ENCODE measurements around the gene DUSP9.

The DUSP9 gene

GRCh38 chrX:153648358-153649177 lies 1.6 kb downstream of the DUSP9 start:
- no peak for DNase-seq (ENCODE audit: low read depth, low spot score)

GRCh38 chrX:153649178-153649914 lies 2.3 kb downstream of the DUSP9 start:
- DNase-seq (ENCODE audit: low read depth, low spot score) = no peak

- DNase-seq (ENCODE audit: low read depth, low spot score) = no peak
These were observed 3.1 kb downstream of the DUSP9 start for GRCh38 chrX:153649915-153650782.

DNA sequence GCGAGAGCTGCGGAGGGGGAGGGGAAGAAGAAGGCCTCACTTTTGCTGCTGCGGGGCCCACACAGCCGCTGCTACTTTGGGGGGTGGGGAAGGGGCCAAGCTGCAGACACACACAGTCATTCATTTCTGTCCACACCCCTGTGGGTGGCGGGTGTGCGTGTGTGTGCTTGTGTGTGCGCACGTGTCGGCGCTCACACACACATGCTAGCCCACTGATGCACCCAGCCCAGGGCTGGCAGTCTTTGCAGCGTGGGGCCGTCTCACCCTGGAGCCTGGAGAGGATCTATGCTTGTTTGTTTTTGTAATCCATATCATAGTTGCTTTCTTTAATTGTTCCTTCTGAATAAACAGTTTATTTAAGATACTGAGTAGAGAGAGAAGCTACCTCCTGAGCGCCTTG lies 4.0 kb downstream of the DUSP9 start:
- no peak for DNase-seq (ENCODE audit: low read depth, low spot score)

DNA sequence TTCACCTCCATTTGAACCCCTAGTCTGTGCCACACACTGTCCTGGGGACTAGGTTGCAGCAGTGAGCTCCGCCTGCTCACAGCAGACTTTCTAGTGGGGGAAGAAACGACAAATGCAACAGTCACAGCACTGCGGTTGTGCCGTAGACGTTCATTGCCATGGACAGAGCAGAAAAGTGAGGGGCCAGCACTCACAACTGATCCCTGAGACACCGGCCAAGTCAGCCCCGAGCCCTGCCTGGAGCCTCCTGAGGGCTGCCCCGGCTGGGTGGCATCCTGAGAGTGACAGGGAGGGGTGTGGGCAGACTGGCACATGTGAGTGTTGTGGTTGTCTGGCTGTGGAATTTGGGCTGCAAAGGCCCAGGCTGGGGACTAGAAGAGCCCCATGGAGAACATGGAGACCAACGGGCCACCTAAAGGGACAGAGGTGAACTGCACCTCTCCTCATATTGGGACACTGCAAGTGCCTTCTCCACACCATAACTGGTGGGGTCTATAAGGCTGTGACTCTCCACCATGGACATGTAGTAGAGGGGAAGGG lies 4.6 kb downstream of the DUSP9 start:
- no peak for DNase-seq (ENCODE audit: low read depth, low spot score)

DNA sequence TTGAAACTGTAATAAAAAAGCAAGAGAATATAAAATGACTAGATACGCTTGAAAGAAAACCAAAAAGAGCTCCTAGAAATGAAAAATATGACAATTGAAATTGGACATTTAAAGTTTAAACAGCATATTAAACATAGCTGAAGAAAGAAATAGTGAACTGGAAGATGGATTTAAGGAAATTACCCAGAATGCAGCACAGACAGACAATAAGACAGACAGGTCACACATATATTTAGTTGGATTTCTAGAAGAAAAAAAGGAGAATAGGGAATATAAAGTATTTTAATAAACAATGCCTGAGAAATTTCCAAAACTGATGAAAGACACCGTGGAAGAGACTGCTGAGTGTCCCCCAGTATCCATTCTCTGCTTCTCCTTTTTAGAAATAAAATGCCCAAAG lies 6.6 kb downstream of the DUSP9 start:
- no peak for DNase-seq (ENCODE audit: low read depth, low spot score)

DNA sequence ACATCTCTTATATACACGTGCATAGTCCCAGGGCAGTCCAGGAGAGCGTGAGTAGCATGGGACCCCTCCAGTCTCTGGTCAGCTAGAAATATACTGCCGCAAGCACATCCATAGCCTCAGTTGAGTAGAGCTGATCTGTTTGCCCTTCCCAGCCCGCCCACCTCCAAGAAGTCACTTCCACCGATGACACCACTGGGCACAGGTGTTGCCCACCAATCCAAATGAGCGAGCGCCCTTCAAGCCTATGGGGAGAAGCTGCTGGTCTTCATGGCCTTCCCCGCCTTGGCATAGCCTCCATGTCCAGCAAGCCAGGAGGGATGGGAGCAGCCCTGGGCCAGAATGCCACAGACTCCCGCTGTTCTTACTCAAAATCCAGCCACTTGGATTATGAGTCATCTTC lies 10.2 kb downstream of the DUSP9 start:
- DNase-seq (ENCODE audit: low read depth, low spot score) = no peak

- no peak for DNase-seq (ENCODE audit: low read depth, low spot score)
These were observed 12.3 kb downstream of the DUSP9 start for GRCh38 chrX:153659268-153659667.

DNA sequence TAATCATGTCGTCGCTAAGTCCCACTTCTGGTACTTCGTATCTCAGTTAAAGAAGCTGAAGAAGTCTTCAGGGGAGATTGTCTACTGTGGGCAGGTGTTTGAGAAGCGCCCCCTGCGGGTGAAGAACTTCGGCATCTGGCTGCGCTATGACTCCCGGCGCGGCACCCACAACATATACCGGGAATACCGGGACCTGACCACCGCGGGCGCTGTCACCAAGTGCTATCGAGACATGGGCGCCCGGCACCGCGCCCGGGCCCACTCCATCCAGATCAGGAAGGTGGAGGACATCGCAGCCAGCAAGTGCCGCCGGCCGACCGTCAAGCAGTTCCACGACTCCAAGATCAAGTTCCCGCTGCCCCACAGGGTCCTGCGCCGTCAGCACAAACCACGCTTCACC lies 15.3 kb downstream of the DUSP9 start:
- DNase-seq (ENCODE audit: low read depth, low spot score) = no peak

DNA sequence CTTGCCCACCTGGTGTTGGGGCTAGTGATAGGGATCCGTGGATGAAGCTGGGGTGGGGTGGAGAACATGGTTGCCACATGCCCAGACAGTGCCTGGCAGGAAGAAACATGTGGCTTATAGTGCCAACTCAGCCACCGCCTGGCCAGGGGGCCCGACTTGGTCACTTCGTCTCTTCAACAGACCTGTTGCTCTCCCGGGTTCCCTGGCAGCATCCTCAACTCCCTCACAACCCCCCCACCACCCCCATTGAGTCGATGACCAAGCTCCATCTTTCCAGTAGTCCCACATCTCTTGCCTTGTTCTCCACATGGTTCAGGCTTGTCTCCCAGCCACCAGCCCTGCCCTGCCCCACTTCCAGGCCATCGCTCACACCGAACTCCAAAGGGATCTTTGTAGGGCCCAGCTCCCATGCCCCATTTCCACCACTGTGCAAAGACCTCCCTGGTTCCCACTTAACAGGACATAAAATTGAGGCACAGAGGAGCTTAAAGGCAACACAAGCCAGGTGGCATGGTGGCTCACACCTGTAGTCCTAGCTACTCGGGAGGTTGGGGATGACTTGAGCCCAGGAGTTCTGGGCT lies 18.8 kb downstream of the DUSP9 start:
- DNase-seq (ENCODE audit: low read depth, low spot score) = no peak

DNA sequence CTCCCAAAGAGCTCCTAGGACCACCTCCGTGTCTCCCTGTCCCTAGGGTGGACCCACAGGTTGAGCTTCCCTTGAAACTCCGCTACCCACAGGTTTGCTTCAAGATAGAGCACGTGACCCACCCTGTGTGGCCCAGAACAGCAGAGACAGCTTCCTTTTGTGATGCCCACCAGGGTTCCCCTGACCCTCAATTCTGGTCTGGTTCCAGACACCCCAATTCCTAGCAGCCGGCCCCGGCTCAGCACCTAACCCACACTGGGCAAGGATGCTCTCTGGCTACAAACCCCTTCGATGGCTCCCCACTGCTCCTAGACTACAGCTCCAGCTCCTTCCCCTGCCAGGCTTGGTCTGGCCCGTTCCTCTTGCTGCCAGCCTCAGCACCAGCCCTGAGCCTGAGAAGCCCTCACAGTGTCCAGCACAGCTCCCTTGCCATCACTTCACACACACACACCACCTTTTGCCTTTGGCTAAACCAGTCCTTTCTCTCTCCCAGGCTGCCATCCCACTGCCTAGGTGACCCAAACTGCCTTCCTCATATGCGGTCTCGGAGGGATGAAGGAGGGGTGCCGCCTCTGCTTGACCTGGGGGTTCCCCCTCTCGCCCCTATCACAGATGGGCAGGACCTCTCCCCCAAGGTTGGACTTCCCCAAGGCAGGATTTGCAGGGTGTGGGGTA lies 20.4 kb downstream of the DUSP9 start:
- no peak for DNase-seq (ENCODE audit: low read depth, low spot score)

DNA sequence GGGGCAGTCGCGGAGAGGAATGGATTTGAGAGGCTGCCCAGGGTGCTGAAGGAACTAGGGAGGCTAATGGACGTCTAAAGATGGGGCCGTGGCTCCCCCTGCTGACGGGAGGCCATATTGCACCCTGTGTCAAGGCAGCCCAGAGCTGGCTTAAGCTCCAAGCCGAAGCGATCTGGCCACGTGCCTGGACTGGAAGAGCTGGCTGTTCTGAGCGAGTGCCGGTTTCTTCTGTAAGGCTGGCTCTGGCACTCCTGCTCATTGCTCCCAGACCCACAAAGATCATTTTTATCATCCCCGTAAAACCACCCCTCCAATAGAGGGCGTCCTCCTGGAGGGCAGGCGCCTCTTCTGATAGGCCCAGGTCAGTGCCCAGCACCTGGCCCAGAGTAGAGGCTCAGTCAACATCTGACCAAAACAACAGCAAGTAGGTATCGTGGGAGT lies 21.0 kb downstream of the DUSP9 start:
- peak; percentile 44 for DNase-seq (ENCODE audit: low read depth, low spot score)

- DNase-seq (ENCODE audit: low read depth, low spot score) = no peak
These were observed 21.6 kb downstream of the DUSP9 start for GRCh38 chrX:153668423-153669173.

- no peak for DNase-seq (ENCODE audit: low read depth, low spot score)
These were observed 22.3 kb downstream of the DUSP9 start for GRCh38 chrX:153669174-153669890.

GRCh38 chrX:153669901-153670731 lies 23.1 kb downstream of the DUSP9 start:
- DNase-seq (ENCODE audit: low read depth, low spot score) = no peak

DNA sequence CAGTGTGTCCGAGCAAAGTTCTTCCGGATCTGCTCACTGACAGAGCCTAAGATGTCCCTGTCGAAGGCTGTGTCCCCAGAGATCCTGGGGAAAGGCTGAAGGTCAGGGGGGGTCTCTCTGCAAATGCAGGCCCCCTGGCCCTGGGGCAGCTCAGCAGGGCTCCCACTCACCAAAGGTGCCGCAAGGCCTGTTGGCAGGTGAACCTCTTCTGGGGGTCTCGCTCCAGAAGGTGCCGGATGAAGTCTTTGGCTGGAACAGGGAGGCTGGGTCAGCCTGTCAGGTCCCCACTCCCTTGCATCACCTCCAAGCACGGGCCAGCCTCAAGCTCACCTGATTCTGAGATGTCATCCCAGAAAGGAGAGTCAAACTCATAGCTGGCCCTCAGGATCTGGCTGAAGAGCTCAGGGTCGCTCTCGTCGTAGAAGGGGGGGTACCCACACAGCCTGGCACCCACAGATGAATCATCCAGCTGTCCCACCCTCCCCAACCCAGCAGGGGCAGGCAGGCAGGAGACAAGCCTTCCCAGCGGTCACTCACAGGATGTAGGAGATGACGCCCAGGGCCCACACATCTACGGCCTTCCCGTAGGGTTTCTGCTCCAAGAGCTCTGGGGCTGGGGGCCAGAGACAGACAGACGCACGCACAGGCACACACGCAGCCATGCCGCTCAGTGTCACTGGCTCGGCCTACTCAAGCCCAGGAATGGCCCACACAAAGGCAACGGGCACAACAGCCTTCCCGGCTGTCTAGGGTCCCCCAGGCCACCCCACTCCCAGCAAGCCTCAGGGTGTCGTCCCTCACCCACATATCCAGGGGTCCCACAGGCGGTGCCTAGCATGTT lies 24.0 kb downstream of the DUSP9 start:
- no peak for DNase-seq (ENCODE audit: low read depth, low spot score)

Measured in smooth muscle cell of the brain vasculature (primary cell).